GM12878 (cell line): ENCODE results near the gene PRG3.

Experiments used
- ELK1 ChIP-seq: IDR thresholded peaks from 2 replicates; pipeline ENCODE4 v1.6.1; 2012; ENCODE audit warnings: low read depth, low read length, improper control_type of control experiment
- ESRRA ChIP-seq: IDR thresholded peaks from 2 replicates; pipeline ENCODE4 v1.6.1; 2012; ENCODE audit warnings: mild to moderate bottlenecking, low read length, improper control_type of control experiment
- MYC ChIP-seq: IDR thresholded peaks from 2 replicates; pipeline ENCODE4 v1.6.1; 2011; ENCODE audit warnings: mild to moderate bottlenecking, low read length, moderate library complexity, inconsistent platforms; ENCODE audit not compliant: insufficient read depth, insufficient replicate concordance, insufficient read length, severe bottlenecking
- POLR2AphosphoS5 ChIP-seq: IDR thresholded peaks from 2 replicates; pipeline ENCODE4 v1.6.1; 2011; ENCODE audit warnings: mild to moderate bottlenecking, low read length, inconsistent platforms
- SRF ChIP-seq, 2 experiments: IDR thresholded peaks; 2 replicates each; pipeline ENCODE4 v1.6.1; 2011; ENCODE audit warnings: low read depth in 2 of 2, low read length in 2 of 2, mild to moderate bottlenecking in 1 of 2, moderate library complexity in 1 of 2
- TARDBP ChIP-seq: IDR thresholded peaks from 2 replicates; pipeline ENCODE4 v1.6.1; 2016; ENCODE audit warnings: borderline replicate concordance
- TF ChIP-seq, protein P1 (sequence below): IDR thresholded peaks from 2 replicates; pipeline ENCODE4 v1.6.1; 2012; ENCODE audit warnings: low read depth, low read length, improper control_type of control experiment
- TF ChIP-seq, protein P2 (sequence below): fragments of 450-650 bp; IDR thresholded peaks from 2 replicates; pipeline ENCODE4 v1.6.1; 2017; ENCODE audit warnings: mild to moderate bottlenecking, moderate library complexity
- TF ChIP-seq, protein P3 (sequence below): fragments of 450-650 bp; IDR thresholded peaks from 2 replicates; pipeline ENCODE4 v1.6.1; 2017; ENCODE audit warnings: mild to moderate bottlenecking, moderate library complexity

GRCh38 chr11:57331720-57332119 lies 49.2 kb downstream of the PRG3 start:
- TF ChIP-seq ESRRA, result no peak
- TF ChIP-seq, protein P1, sequence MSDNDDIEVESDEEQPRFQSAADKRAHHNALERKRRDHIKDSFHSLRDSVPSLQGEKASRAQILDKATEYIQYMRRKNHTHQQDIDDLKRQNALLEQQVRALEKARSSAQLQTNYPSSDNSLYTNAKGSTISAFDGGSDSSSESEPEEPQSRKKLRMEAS, result no peak
- no peak for TF ChIP-seq POLR2AphosphoS5
- TF ChIP-seq MYC, result no peak
- TF ChIP-seq, protein P2, sequence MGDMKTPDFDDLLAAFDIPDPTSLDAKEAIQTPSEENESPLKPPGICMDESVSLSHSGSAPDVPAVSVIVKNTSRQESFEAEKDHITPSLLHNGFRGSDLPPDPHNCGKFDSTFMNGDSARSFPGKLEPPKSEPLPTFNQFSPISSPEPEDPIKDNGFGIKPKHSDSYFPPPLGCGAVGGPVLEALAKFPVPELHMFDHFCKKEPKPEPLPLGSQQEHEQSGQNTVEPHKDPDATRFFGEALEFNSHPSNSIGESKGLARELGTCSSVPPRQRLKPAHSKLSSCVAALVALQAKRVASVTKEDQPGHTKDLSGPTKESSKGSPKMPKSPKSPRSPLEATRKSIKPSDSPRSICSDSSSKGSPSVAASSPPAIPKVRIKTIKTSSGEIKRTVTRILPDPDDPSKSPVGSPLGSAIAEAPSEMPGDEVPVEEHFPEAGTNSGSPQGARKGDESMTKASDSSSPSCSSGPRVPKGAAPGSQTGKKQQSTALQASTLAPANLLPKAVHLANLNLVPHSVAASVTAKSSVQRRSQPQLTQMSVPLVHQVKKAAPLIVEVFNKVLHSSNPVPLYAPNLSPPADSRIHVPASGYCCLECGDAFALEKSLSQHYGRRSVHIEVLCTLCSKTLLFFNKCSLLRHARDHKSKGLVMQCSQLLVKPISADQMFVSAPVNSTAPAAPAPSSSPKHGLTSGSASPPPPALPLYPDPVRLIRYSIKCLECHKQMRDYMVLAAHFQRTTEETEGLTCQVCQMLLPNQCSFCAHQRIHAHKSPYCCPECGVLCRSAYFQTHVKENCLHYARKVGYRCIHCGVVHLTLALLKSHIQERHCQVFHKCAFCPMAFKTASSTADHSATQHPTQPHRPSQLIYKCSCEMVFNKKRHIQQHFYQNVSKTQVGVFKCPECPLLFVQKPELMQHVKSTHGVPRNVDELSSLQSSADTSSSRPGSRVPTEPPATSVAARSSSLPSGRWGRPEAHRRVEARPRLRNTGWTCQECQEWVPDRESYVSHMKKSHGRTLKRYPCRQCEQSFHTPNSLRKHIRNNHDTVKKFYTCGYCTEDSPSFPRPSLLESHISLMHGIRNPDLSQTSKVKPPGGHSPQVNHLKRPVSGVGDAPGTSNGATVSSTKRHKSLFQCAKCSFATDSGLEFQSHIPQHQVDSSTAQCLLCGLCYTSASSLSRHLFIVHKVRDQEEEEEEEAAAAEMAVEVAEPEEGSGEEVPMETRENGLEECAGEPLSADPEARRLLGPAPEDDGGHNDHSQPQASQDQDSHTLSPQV, result no peak
- TF ChIP-seq ELK1, result no peak
- no peak for TF ChIP-seq TARDBP
- TF ChIP-seq SRF (IDR thresholded peaks at IDR 0.05; ENCODE audit: low read depth in 2 of 2, low read length in 2 of 2), result no peak
- TF ChIP-seq, protein P3, sequence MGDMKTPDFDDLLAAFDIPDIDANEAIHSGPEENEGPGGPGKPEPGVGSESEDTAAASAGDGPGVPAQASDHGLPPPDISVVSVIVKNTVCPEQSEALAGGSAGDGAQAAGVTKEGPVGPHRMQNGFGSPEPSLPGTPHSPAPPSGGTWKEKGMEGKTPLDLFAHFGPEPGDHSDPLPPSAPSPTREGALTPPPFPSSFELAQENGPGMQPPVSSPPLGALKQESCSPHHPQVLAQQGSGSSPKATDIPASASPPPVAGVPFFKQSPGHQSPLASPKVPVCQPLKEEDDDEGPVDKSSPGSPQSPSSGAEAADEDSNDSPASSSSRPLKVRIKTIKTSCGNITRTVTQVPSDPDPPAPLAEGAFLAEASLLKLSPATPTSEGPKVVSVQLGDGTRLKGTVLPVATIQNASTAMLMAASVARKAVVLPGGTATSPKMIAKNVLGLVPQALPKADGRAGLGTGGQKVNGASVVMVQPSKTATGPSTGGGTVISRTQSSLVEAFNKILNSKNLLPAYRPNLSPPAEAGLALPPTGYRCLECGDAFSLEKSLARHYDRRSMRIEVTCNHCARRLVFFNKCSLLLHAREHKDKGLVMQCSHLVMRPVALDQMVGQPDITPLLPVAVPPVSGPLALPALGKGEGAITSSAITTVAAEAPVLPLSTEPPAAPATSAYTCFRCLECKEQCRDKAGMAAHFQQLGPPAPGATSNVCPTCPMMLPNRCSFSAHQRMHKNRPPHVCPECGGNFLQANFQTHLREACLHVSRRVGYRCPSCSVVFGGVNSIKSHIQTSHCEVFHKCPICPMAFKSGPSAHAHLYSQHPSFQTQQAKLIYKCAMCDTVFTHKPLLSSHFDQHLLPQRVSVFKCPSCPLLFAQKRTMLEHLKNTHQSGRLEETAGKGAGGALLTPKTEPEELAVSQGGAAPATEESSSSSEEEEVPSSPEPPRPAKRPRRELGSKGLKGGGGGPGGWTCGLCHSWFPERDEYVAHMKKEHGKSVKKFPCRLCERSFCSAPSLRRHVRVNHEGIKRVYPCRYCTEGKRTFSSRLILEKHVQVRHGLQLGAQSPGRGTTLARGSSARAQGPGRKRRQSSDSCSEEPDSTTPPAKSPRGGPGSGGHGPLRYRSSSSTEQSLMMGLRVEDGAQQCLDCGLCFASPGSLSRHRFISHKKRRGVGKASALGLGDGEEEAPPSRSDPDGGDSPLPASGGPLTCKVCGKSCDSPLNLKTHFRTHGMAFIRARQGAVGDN, result no peak
